NCI-H2196 treated with DMSO at 0.1 percent for 48 hours (cell line): ENCODE measurements around the gene KMT2B.

Experiments
- DNase-seq: peaks from one replicate; lab custom pipeline; 2025; ENCODE audit not compliant: unreplicated experiment; lab: John Stamatoyannopoulos, UW

Gene KMT2B

GRCh38 chr19:35777086-35777841 lies 59.5 kb downstream of the KMT2B start:
- no peak for DNase-seq

GRCh38 chr19:35777961-35778360 lies 60.2 kb downstream of the KMT2B start:
- no peak for DNase-seq

- no peak for DNase-seq
Observed at GRCh38 chr19:35779033-35779432, 61.2 kb downstream of the KMT2B start.

GRCh38 chr19:35780058-35780457 lies 62.3 kb downstream of the KMT2B start:
- no peak for DNase-seq

- DNase-seq: no peak
Observed at GRCh38 chr19:35780717-35781116, 62.9 kb downstream of the KMT2B start.

- DNase-seq: no peak
Observed at GRCh38 chr19:35781650-35782049, 63.8 kb downstream of the KMT2B start.

GRCh38 chr19:35782589-35782988 lies 64.8 kb downstream of the KMT2B start:
- DNase-seq: no peak

GRCh38 chr19:35783469-35784434 lies 65.9 kb downstream of the KMT2B start:
- DNase-seq: no peak

- no peak for DNase-seq
Observed at GRCh38 chr19:35784503-35785338, 66.9 kb downstream of the KMT2B start.

GRCh38 chr19:35785339-35785627 lies 67.5 kb downstream of the KMT2B start:
- no peak for DNase-seq

- no peak for DNase-seq
Observed at GRCh38 chr19:35786299-35787160, 68.7 kb downstream of the KMT2B start.

GRCh38 chr19:35787227-35787799 lies 69.5 kb downstream of the KMT2B start:
- DNase-seq: no peak
